NB4 (cell line): ENCODE measurements around the gene MORN1.

Experiments used
- POLR2A ChIP-seq: IDR thresholded peaks from 2 replicates; pipeline ENCODE4 v1.6.1; 2011; ENCODE audit warnings: mild to moderate bottlenecking; ENCODE audit not compliant: insufficient read length; ENCODE audit errors: extremely low read depth
- TF ChIP-seq, protein P1 (sequence below): IDR thresholded peaks from one replicate; pipeline ENCODE4 v1.5.1; 2012; ENCODE audit warnings: low read depth, low read length

DNA sequence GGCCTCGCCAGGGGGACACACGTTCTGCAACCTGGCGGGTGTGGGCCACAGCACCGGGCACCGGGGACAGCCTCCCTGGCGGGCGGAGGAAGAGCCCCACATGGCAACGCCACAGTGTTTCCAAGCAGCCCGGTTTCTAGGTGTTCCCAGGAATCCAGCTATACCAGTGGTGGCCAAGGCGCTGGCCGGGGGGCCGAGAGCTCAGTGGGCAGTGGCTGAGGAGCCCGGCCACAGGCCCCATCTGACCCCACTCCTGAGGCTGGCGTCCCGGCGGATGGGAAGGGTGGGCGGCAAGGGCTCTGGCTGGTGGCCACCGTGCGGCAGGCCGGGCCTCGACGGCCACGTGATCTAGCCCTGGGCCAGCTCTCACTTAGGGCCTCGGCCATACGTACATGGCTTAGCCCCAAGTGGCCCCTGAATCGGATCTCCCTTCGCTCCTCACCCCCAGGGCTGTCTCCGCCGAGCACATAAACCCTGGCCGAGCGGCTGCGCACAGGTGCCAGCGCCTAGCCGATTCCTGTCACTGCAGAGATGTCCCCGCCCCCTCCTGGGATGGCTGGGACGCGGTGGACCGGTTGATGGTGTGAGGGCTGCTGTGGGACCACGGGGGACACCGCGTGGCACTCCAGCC, 68.7 kb downstream of the MORN1 start:
- TF ChIP-seq POLR2A = no peak
- TF ChIP-seq, protein P1, sequence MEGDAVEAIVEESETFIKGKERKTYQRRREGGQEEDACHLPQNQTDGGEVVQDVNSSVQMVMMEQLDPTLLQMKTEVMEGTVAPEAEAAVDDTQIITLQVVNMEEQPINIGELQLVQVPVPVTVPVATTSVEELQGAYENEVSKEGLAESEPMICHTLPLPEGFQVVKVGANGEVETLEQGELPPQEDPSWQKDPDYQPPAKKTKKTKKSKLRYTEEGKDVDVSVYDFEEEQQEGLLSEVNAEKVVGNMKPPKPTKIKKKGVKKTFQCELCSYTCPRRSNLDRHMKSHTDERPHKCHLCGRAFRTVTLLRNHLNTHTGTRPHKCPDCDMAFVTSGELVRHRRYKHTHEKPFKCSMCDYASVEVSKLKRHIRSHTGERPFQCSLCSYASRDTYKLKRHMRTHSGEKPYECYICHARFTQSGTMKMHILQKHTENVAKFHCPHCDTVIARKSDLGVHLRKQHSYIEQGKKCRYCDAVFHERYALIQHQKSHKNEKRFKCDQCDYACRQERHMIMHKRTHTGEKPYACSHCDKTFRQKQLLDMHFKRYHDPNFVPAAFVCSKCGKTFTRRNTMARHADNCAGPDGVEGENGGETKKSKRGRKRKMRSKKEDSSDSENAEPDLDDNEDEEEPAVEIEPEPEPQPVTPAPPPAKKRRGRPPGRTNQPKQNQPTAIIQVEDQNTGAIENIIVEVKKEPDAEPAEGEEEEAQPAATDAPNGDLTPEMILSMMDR = no peak
